Activated CD8-positive, alpha-beta memory T cell treated with anti-CD3 and anti-CD28 coated beads, Interleukin-2, amount 50 U/mL, for 4 hours (primary cell): ENCODE data around the gene PACSIN3.

Source experiments
- DNase-seq: peaks from one replicate; pipeline ENCODE4 v3.0.0-alpha.2; 2020

The PACSIN3 gene

GRCh38 chr11:47152126-47152952, 33.9 kb downstream of the PACSIN3 start:
- no peak for DNase-seq

GRCh38 chr11:47149782-47150181, 36.5 kb downstream of the PACSIN3 start:
- no peak for DNase-seq

GRCh38 chr11:47148903-47149531, 37.2 kb downstream of the PACSIN3 start:
- DNase-seq, result no peak

- DNase-seq, result no peak
Observed at GRCh38 chr11:47148270-47148669, 38.0 kb downstream of the PACSIN3 start.

- DNase-seq, result no peak
Observed at GRCh38 chr11:47147681-47148080, 38.6 kb downstream of the PACSIN3 start.

GRCh38 chr11:47147250-47147649, 39.0 kb downstream of the PACSIN3 start:
- DNase-seq, result no peak

GRCh38 chr11:47144541-47144940, 41.7 kb downstream of the PACSIN3 start:
- no peak for DNase-seq

GRCh38 chr11:47143322-47143721, 42.9 kb downstream of the PACSIN3 start:
- no peak for DNase-seq

GRCh38 chr11:47139878-47140277, 46.4 kb downstream of the PACSIN3 start:
- DNase-seq, result no peak

GRCh38 chr11:47137476-47137875, 48.8 kb downstream of the PACSIN3 start:
- no peak for DNase-seq

GRCh38 chr11:47136921-47137320, 49.3 kb downstream of the PACSIN3 start:
- DNase-seq, result no peak

- no peak for DNase-seq
Observed at GRCh38 chr11:47136327-47136726, 49.9 kb downstream of the PACSIN3 start.

GRCh38 chr11:47132981-47133380, 53.3 kb downstream of the PACSIN3 start:
- no peak for DNase-seq

- no peak for DNase-seq
Observed at GRCh38 chr11:47132490-47132889, 53.7 kb downstream of the PACSIN3 start.

GRCh38 chr11:47131136-47131535, 55.1 kb downstream of the PACSIN3 start:
- DNase-seq, result no peak

GRCh38 chr11:47130543-47130942, 55.7 kb downstream of the PACSIN3 start:
- no peak for DNase-seq
